ENCODE measurements around the gene HOMER3. TPM values are rescaled to one million over a fixed set of nuclear protein-coding genes. Genes with fewer than 3 reads are reported as not detected.

HOMER3 gene
- 52.5 and 60.0 TPM in 2 replicates for total RNA-seq

DNA sequence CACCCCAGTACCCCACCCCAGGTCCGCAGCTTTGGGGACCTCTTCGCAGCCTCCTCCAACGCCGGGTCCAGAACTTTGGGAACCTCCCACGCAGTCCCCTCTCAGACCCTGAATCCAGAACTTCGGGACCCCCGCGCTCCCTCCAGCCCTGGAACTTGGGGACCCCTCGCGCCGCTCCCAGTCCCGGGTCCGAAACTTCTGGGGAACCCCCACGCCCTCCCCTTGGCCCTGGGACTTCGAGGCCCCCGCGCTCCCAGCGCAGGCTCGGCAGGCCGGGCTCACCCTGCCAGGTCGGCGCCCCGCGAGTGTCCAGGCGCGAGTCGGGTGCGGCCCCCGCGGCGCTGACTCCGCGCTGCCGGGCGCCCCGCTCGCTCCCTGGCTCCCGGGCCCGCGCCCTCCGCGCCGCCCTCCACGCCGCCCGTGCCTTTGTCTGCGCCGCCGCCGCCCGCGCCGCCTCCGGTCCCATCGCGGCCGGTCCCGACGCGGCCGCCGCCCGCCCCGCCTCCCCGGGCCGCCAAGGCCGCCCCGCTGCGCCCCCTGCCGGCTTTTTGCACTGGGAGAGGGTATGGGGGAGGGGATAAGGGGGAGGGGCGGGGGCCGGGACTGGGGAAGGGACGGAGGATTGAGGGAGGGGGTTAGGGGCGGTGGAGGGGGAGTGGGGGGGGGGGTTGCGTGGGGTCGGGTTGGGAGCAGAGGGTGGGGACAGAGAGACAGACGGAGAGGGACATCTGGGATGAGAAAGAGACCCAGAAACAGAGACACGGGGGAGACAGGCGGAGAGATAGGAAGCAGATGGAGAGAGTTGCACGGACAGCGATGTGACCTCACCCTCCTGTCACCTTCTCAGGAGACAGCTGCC is at the start of gene HOMER3:
HOMER3 (minus strand) TSS at position 449 of the 859 bp plus-strand sequence. CDS start 2,235 bp downstream, outside the sequence.

DNA sequence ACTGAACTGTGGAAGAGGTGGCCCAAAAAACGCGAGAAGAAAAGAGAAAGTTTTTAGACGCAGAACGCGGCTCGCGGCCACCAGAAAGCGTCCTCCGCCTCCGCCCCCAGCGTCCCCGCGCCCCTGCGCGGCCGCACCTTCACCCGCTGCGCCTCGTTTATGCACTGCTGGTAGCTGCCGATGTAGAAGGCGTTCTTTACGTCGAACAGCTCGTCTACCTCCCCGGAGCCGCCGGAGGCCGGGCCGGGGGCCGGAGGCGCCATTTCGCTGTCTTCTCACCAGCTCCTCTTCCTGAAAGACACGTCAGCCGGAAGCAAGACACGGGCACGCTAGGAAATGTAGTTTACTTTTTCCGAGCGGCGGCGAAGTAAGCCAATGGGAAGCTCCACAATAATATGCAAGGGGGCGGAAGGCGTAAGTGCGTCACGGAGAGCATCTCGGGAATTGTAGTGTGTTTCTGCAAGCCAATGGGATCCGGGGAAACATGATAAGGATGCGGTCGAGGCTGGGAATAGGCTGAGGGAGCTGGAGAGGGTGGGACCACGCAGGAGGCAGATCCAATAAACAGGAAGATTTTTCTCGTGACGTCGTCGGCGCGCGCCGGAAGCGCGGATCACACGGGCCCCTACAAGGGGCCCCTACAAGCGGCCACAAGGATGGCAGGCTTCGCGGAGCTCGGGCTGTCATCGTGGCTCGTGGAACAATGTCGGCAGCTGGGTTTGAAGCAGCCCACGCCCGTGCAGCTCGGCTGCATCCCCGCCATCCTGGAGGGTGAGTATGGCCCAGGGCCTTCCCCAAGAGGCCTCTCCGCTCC is 21.7 kb downstream of the HOMER3 start, which contains the start of the genes COPE and DDX49:
COPE (minus strand) TSS at position 302 of the 814 bp plus-strand sequence; CDS start at position 263, 39 bp downstream.
DDX49 (plus strand) TSS at position 630 of the 814 bp plus-strand sequence; CDS start at position 657, 27 bp downstream.

DNA sequence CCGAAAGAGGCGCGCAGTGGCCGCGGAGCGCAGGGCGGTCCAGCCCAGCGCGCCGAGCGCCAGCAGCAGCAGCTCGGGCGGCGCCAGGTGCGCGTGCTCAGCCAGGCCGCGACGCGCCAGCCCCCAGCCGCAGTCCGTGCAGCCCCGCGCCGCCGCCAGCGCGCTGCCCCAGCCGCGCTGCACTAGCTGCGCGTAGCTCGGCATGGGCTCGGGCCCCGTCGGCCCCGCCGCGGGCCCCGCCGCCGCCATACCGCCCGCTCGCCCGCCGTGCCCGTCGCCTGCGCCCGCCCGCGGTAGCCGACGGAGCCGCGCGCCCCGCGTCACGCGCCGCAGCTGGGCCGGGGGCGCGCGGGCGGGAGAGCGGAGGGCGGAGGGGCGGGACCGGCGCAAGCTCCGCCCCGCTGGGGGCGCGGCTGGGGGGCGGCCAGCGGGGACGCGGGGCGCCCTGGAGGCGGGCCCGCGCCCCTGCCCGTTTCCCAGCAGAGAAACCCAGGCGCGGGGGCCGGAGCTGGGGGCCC is 45.1 kb downstream of the HOMER3 start, which contains the start of gene CERS1:
CERS1 (minus strand) TSS at position 335 of the 518 bp plus-strand sequence; CDS start at position 249, 86 bp downstream.

Other genes with a start within 250 kb of the HOMER3 start
- gene COMP, start 149.9 kb downstream of the HOMER3 start, total RNA-seq: 95.9 and 107 TPM in 2 replicates
- gene UPF1, start 109.3 kb downstream of the HOMER3 start, total RNA-seq: 53.5 and 55.3 TPM in 2 replicates
- gene CERS1, start 45.1 kb downstream of the HOMER3 start, total RNA-seq: 0.11 and 0.13 TPM in 2 replicates
- gene COPE, start 21.8 kb downstream of the HOMER3 start, total RNA-seq: 136 and 148 TPM in 2 replicates
- 37.9 and 38.4 TPM in 2 replicates for gene DDX49, start 21.5 kb downstream of the HOMER3 start, total RNA-seq
- gene SUGP2, start 92.3 kb upstream of the HOMER3 start, total RNA-seq: 34.7 and 35.5 TPM in 2 replicates
- 21.5 and 25.6 TPM in 2 replicates for gene ARMC6, start 92.4 kb upstream of the HOMER3 start, total RNA-seq
- 5.0 and 5.6 TPM in 2 replicates for gene SLC25A42, start 122.8 kb upstream of the HOMER3 start, total RNA-seq
- gene TMEM161A, start 197.3 kb upstream of the HOMER3 start, total RNA-seq: 11.1 and 12.8 TPM in 2 replicates
- 0.26 TPM in 1 of 2 replicates, not detected in the other for gene MEF2B, start 229.0 kb upstream of the HOMER3 start, total RNA-seq

Data from articular chondrocyte of knee joint (primary cell).